ENCODE results near the gene DIPK1C.
A peak's percentile ranks its signal among the peaks of the same experiment; 100 is the strongest.
"Not testable (repeated sequence)": the region's sequence is repeated elsewhere in the genome, so short reads cannot be mapped to it uniquely, and the experiment has no call there.

The DIPK1C gene

GRCh38 chr18:74457043-74457724 is at the start of gene DIPK1C:
TSS of gene DIPK1C (minus strand) at chr18:74457308. CDS start at chr18:74457259, 49 bp downstream.
- DNase-seq (ENCODE audit: low read depth in 2 of 2), result no peak

DNA sequence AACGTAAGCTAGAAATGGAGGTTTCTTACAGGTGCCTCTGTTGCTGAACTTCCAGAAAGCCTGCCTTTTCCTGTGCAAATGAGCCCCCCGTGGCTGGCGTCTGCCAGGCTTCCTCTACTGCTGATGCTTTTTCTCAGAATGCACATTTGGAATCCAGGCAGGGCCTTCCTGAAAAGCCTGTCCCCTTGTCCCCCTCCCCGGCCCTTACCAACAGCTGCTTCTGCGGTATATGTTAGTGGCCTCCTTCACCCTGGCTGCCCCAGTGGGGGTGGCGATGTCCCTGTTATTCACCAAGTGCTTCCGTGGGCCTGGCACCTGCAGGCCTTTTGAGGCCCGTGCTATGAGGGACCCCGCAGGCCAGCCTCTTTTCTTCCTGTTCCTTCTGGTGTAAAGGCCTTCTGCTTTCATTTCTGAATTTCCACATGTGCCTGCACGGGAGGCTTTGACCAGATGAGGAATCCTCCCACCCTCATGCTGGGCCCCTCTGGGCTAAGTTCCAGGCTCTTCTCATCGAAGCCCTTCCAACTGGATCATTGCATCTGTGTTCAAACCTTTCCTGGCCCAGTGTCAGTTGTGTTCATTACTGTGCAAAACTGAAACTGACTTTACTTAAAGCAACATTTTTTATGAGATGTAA is 49.5 kb upstream of the DIPK1C start:
- DNase-seq (ENCODE audit: low read depth in 2 of 2), result no peak

GRCh38 chr18:74505776-74506175 is 48.7 kb upstream of the DIPK1C start:
- DNase-seq (ENCODE audit: low read depth in 2 of 2), result no peak

DNA sequence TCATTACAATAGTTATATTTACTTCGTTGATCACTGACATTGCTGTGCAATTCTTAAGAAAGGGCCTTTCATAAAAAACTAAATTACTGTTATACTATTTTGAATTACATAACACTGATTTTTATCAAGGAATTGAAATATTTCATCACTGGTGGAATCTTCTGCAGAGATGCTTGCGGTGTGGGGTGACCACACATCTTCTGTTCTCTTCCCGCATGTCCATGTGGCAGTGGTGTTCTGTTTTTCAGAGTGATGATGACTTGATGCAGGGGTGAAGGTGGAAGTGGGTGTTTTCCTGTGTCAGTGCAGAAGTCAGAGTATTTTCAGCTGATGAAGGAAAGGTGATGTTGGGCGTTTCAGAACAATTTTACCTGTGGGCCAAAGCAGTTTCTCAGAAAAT is 46.0 kb upstream of the DIPK1C start:
- DNase-seq (ENCODE audit: low read depth in 2 of 2), result no peak

DNA sequence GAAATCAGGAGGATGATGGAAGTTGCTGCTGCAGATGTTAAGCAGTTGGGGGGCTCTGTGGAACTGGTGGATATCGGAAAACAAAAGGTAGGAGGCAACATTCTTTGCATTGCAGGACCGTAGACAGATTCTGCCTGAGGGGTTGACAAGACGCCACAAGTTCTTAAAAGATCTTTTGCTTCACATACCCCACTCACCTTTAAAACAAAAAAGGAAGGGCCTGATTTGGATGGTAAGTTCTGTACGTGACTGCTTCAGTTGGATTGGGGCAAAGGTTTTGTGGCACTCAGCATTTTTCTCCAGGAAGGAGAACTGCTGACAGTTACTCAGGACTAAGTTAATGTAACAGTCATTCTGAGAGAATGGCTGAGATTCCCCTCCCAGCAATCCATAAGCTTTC is 44.3 kb upstream of the DIPK1C start:
- no peak for DNase-seq (ENCODE audit: low read depth in 2 of 2)

- not testable (repeated sequence) for DNase-seq (ENCODE audit: low read depth in 2 of 2)
Observed at GRCh38 chr18:74500774-74501173, 43.7 kb upstream of the DIPK1C start.

DNA sequence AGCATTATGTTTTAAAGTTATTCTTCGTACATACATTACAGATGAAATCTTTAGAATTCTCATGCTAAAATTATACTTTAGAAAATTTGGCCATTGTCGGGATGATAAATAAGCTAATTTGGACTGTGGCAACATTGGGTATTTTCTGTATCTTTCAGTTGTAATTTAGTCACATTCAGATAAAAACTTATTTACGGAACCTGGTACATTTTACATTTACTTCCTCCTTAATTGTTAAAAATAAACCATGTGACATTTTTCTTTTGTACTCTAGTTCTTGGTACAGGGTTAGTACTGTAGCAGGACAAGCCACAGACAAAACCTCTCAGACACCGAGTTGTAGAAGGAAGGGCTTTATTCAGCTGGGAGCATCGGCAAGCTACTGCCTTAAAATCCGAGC is 43.3 kb upstream of the DIPK1C start:
- DNase-seq (ENCODE audit: low read depth in 2 of 2), result no peak

GRCh38 chr18:74499633-74500032 is 42.5 kb upstream of the DIPK1C start:
- peak in 1 of 2 donors; percentile 18 for DNase-seq (ENCODE audit: low read depth in 2 of 2)

GRCh38 chr18:74498712-74499627 is 41.9 kb upstream of the DIPK1C start:
- peak; percentile 58 to 64 for DNase-seq (ENCODE audit: low read depth in 2 of 2)

- DNase-seq (ENCODE audit: low read depth in 2 of 2), result no peak
Observed at GRCh38 chr18:74497778-74498177, 40.7 kb upstream of the DIPK1C start.

DNA sequence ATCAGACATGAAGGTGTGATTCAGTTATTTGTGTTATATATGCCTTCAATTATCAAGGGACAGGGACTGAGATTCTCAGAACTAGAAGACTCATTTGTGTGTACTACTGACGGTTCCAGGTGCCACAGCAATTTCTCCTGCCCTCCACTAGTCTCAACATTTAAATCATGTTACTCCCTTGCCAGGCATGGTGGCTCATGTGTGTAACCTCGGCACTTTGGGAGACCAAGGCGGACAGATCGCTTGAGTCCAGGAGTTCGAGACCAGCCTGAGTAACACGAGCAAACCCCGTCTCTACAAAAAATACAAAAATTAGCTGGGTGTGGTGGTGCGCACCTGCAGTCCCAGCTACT is 40.2 kb upstream of the DIPK1C start:
- DNase-seq (ENCODE audit: low read depth in 2 of 2), result no peak

GRCh38 chr18:74496508-74497323 is 39.6 kb upstream of the DIPK1C start:
- peak in 1 of 2 donors; percentile 13 for DNase-seq (ENCODE audit: low read depth in 2 of 2)

- DNase-seq (ENCODE audit: low read depth in 2 of 2), result peak; percentile 100
Observed at GRCh38 chr18:74495581-74496507, 38.7 kb upstream of the DIPK1C start, which contains the start of gene CNDP2. TSS of gene CNDP2 (plus strand) at chr18:74496363. CDS start at chr18:74499974, 3,611 bp downstream.

DNA sequence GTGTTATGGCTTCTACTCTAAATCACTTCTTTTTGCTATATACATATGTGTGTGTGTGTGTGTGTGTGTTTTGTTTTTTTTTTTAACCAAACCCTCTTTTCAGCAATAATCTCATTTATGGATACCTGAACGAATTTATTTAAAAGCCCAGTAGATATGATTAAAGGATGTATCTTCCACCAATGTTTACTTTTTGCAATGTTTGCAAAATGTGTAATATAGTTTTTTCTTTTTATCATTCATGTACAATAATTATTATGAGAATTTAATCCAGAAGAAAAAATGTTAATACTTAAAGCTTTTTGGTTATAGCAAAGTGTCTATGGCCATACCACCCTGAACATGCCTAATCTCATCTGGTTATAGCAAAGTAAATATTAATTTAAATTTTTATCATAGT is 37.4 kb upstream of the DIPK1C start:
- no peak for DNase-seq (ENCODE audit: low read depth in 2 of 2)

- DNase-seq (ENCODE audit: low read depth in 2 of 2), result peak in 1 of 2 donors; percentile 10
Observed at GRCh38 chr18:74493689-74494088, 36.6 kb upstream of the DIPK1C start.

DNA sequence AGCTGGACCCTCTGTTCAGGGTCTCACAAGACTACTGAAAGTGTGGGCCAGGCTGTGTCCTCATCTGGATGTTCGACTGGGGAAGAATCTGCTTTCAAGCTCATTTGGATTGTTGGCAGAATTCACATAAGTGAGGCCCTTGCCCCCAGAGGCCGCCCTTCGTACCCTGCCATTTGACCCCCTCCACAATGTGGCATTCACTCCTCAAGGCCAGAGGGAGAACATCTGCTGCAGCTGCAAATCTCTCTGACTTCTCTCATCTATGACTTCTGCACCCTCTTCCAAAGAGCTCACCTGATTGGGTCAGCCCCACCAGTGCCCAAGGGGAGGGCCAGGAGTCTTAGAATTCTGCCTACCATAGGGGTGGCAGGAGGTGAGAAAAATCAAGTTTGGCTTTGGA is 35.2 kb upstream of the DIPK1C start:
- no peak for DNase-seq (ENCODE audit: low read depth in 2 of 2)

DNA sequence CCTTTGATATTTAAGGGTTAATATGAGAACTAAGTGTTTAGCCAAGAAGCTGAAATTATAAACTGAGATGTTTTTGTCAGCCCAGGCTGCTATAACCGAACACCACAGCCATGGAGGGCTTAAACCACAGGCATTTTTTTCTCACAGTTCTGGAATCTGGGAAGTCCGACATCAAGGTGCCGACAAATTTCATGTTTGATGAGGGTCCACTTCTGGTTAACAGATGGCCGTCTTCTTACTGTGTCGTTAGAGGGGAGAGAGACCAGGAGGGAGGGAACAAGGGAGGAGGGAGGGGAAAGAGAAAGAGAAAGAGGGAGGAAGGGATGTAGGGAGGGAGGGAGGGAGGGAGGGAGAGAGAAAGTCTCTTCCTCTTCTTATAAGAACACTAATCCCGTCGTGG is 32.6 kb upstream of the DIPK1C start:
- no peak for DNase-seq (ENCODE audit: low read depth in 2 of 2)

GRCh38 chr18:74488864-74489263 is 31.8 kb upstream of the DIPK1C start:
- no peak for DNase-seq (ENCODE audit: low read depth in 2 of 2)

- no peak for DNase-seq (ENCODE audit: low read depth in 2 of 2)
Observed at GRCh38 chr18:74488354-74488753, 31.2 kb upstream of the DIPK1C start.

GRCh38 chr18:74486119-74486849 is 29.2 kb upstream of the DIPK1C start:
- no peak for DNase-seq (ENCODE audit: low read depth in 2 of 2)

All from activated CD4-positive, alpha-beta T cell treated with anti-CD3 and anti-CD28 coated beads for 24 hours (primary cell).